K562 (cell line): ENCODE results near the gene WNT11. TPM values are rescaled to one million over a fixed set of nuclear protein-coding genes. Genes with fewer than 3 reads are reported as not detected.

Source experiments
- ATAC-seq: fragments of 200-7000 bp; cut with Tn5 transposase; 3 replicates; pipeline ENCODE4 v1.9.1; 2020; ENCODE audit warnings: moderate library complexity
- BruUV-seq: library from RNA; stranded (reverse); fragments of 400-500 nt; replicated peaks from 2 replicates; lab custom pipeline; 2021; lab: Mats Ljungman, UMichigan
- CTCF ChIA-PET: fragments of 300-600 bp; formaldehyde crosslinking; extraction: SDS; loops from one replicate; lab custom pipeline; 2021; ENCODE audit warnings: low intra/inter-chr PET ratio; lab: Yijun Ruan, JAX
- POLR2A ChIA-PET: fragments of 300-600, 350-650 bp; sonication (Branson Sonifier 250); formaldehyde crosslinking; extraction: SDS; loops from one replicate; lab custom pipeline; 2021; ENCODE audit warnings: antibody characterized with exemption, inconsistent platforms; lab: Yijun Ruan, JAX
- DNase-seq, 4 experiments: peaks; one replicate each; pipeline versions ENCODE4 v3.0.0 to v3.0.0-alpha.2; 2011 to 2018; ENCODE audit warnings: low spot score in 3 of 4, mixed read lengths in 3 of 4; ENCODE audit errors: extremely low read depth in 1 of 4
- FAIRE-seq: peaks from 2 replicates; lab custom pipeline; 2011; peaks lifted over from hg19 to GRCh38; lab: Jason Lieb, UNC
- H2AFZ ChIP-seq: 2 replicates; pipeline ENCODE4 v1.6.0; 2011; ENCODE audit warnings: low read depth, low read length, control low read depth, inconsistent platforms
- H3K27ac ChIP-seq: fragments of 200-600 bp; 3 replicates; pipeline ENCODE4 v1.8.0; 2011; ENCODE audit warnings: low read depth, mild to moderate bottlenecking, control low read depth, inconsistent platforms, low read length, moderate library complexity, mixed read lengths; ENCODE audit errors: extremely low read depth
- H3K27me3 ChIP-seq, 2 experiments: fragments of 300-600 bp in 1 of 2; 2 replicates in 1 of 2; 3 replicates in 1 of 2; pipeline versions ENCODE4 v1.6.0 to v1.8.0; 2011; ENCODE audit warnings: inconsistent platforms in 2 of 2, low read length in 2 of 2, mild to moderate bottlenecking in 1 of 2, mixed read lengths in 1 of 2, moderate library complexity in 1 of 2; ENCODE audit not compliant: control insufficient read depth in 2 of 2, insufficient read depth in 2 of 2
- H3K36me3 ChIP-seq: fragments of 300-600 bp; 3 replicates; pipeline ENCODE4 v1.8.0; 2011; ENCODE audit warnings: mild to moderate bottlenecking, low read length, inconsistent platforms; ENCODE audit not compliant: control insufficient read depth, insufficient read depth
- H3K4me1 ChIP-seq, 2 experiments: fragments of 200-600 bp in 1 of 2; replicated peaks in 1 of 2; 2 replicates in 1 of 2; 3 replicates in 1 of 2; pipeline versions ENCODE4 v1.5.1 to v1.8.0; 2011; ENCODE audit warnings: inconsistent platforms in 2 of 2, low read length in 2 of 2, mild to moderate bottlenecking in 1 of 2, mixed read lengths in 1 of 2, moderate library complexity in 1 of 2; ENCODE audit not compliant: control insufficient read depth in 2 of 2, insufficient read depth in 2 of 2
- H3K4me2 ChIP-seq: 2 replicates; pipeline ENCODE4 v1.6.1; 2011; ENCODE audit warnings: low read length, control low read depth, inconsistent platforms, mixed read lengths; ENCODE audit not compliant: insufficient read depth
- H3K4me3 ChIP-seq: fragments of 200-600 bp; sonication (generic), shearing (Covaris generic); 2 replicates; pipeline ENCODE4 v1.5.1; 2016; ENCODE audit warnings: control low read depth, inconsistent platforms
- H3K79me2 ChIP-seq: fragments of 200-600 bp; 3 replicates; pipeline ENCODE4 v1.8.0; 2011; ENCODE audit warnings: low read length, inconsistent platforms; ENCODE audit not compliant: control insufficient read depth, insufficient read depth
- H3K9ac ChIP-seq, 2 experiments: 2 replicates each; pipeline versions ENCODE4 v1.6.0 to v1.6.1; 2011; ENCODE audit warnings: low read depth in 2 of 2, low read length in 2 of 2, control low read depth in 1 of 2, inconsistent platforms in 1 of 2, mild to moderate bottlenecking in 1 of 2, mixed read lengths in 1 of 2; ENCODE audit not compliant: insufficient read depth in 1 of 2
- H3K9me1 ChIP-seq: one replicate; pipeline ENCODE4 v1.6.0; 2011; ENCODE audit warnings: inconsistent platforms, mild to moderate bottlenecking, low read length, moderate library complexity; ENCODE audit not compliant: control insufficient read depth, insufficient read depth
- H3K9me3 ChIP-seq: replicated peaks from 2 replicates; pipeline ENCODE4 v1.5.1; 2011; ENCODE audit warnings: low read depth, low read length, inconsistent platforms; ENCODE audit not compliant: control insufficient read depth, insufficient read depth
- H4K20me1 ChIP-seq: replicated peaks from 2 replicates; pipeline ENCODE4 v1.6.1; 2011; ENCODE audit warnings: low read length, inconsistent platforms, mixed read lengths; ENCODE audit not compliant: control insufficient read depth, insufficient read depth
- BHLHE40 ChIP-seq: IDR thresholded peaks from 2 replicates; pipeline ENCODE4 v1.6.1; 2011; ENCODE audit warnings: low read length, improper control_type of control experiment
- CBX2 ChIP-seq: fragments of 200-600 bp; sonication (generic); IDR thresholded peaks from one replicate; pipeline ENCODE4 v1.6.1; 2012; ENCODE audit warnings: mild to moderate bottlenecking, low read length, inconsistent platforms; ENCODE audit not compliant: insufficient read depth, poor library complexity, severe bottlenecking
- CBX5 ChIP-seq: IDR thresholded peaks from 2 replicates; pipeline ENCODE4 v1.6.1; 2014; ENCODE audit warnings: low read depth, borderline replicate concordance
- RNF2 ChIP-seq: sonication (generic); IDR thresholded peaks from 2 replicates; pipeline ENCODE4 v1.6.1; 2016
- THRAP3 ChIP-seq: fragments of 450-650 bp; IDR thresholded peaks from 2 replicates; pipeline ENCODE4 v1.6.1; 2016; ENCODE audit warnings: mild to moderate bottlenecking, inconsistent platforms, borderline replicate concordance
- WGBS: fragments of 100-300 bp; shearing (Covaris generic); methylation state at CpG from one replicate; pipeline ENCODE4 v1.1.6; 2016; ENCODE audit warnings: low coverage, mixed read lengths; ENCODE audit not compliant: insufficient coverage; ENCODE audit errors: missing lambda C conversion rate; 5-methylcytosine and 5-hydroxymethylcytosine counted together
- in situ Hi-C: fragments of 300-500 bp; cut with MboI; formaldehyde crosslinking; loops from 4 replicates; pipeline ENCODE4 v1.15.0; 2018; ENCODE audit warnings: inconsistent platforms, mixed read lengths
- intact Hi-C: fragments of 100-400 bp; cut with micrococcal nuclease; formaldehyde crosslinking; loops from 2 replicates; pipeline ENCODE4 v1.14.2; 2022
- polyA plus RNA-seq, 8 experiments: library from polyadenylated mRNA; depleted of rRNA in 4 of 8; stranded (reverse) in 5 of 8; unstranded in 3 of 8; fragments of >200 nt; fragmentation: Nextera tagmentation in 2 of 8; fragmentation: Illumina TruSeq in 1 of 8; extraction: Ambion mirVana in 2 of 8; extraction: Trizol in 1 of 8; gene quantifications; 2 replicates each; pipeline versions ENCODE4 v1.2.1 to v1.2.3, GENCODE V29; 2011 to 2014; ENCODE audit warnings: inconsistent platforms in 1 of 8, missing spikeins in 1 of 8
- total RNA-seq, 7 experiments: library from RNA; depleted of rRNA in 6 of 7; stranded (reverse); fragments of >200 nt in 6 of 7; fragmentation: Illumina TruSeq in 2 of 7; extraction: Trizol in 2 of 7; gene quantifications; 2 replicates each; pipeline versions ENCODE4 v1.2.1 to v1.2.3, GENCODE V29; 2011 to 2021; ENCODE audit warnings: low replicate concordance in 1 of 7
- TF ChIP-seq, protein P1 (sequence below): fragments of 250-450 bp; sonication (Bioruptor Pico); IDR thresholded peaks from 2 replicates; pipeline ENCODE4 v1.4.0; 2020; ENCODE audit warnings: mild to moderate bottlenecking, moderate library complexity
- TF ChIP-seq, protein P2 (sequence below), 2 experiments: fragments of 450-650 bp in 1 of 2; sonication (generic) in 1 of 2; formaldehyde crosslinking in 1 of 2; IDR thresholded peaks; 2 replicates each; pipeline versions ENCODE4 v1.7.1 to v1.9.0; 2016 to 2022; ENCODE audit warnings: inconsistent platforms in 1 of 2, mild to moderate bottlenecking in 1 of 2, missing genetic modification reagents in 1 of 2

Gene WNT11
- total and polyA plus RNA-seq, 9 of the 15 experiments (the other 6 are each of a cell fraction or from before 2014, with no cell fraction given): 0.03 to 0.20 (median 0.09) TPM; not detected in 4

DNA sequence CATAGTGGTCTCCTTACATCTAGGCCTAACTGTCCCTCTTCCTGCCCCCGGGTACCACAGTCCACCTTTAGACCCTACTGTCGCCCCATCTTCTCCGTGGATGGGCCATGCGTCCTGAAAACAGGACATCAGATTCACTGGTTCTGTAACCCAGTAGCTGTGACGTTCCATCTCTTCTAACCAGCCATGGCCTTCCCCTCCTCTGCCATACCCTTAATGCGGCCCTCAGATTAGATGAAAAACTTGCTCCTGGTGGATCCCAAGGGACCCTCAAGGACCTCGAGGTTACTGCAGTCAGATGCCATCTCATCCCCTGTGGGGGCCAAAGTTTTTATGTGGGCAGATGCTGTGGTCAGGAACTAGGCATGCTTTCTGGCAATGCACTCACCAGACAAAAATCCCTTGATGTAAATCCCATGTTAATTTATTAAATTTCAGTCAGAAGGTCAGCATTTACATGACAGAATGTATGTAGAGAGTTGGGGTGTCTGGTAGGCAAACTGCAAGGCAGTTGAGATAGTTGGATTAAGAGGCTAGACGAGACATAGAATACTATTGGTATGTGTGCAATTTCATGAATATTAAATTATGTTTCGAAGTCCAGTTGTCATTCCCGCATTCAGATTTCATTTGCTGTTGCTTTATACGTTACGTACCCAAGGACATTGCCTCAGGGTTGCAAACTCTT lies 64.3 kb downstream of the WNT11 start (continued):
- TF ChIP-seq CBX5: no peak
- TF ChIP-seq CBX2: no peak
- TF ChIP-seq, protein P1, sequence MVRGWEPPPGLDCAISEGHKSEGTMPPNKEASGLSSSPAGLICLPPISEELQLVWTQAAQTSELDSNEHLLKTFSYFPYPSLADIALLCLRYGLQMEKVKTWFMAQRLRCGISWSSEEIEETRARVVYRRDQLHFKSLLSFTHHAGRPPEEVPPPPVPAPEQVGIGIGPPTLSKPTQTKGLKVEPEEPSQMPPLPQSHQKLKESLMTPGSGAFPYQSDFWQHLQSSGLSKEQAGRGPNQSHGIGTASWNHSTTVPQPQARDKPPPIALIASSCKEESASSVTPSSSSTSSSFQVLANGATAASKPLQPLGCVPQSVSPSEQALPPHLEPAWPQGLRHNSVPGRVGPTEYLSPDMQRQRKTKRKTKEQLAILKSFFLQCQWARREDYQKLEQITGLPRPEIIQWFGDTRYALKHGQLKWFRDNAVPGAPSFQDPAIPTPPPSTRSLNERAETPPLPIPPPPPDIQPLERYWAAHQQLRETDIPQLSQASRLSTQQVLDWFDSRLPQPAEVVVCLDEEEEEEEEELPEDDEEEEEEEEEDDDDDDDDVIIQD: no peak
- TF ChIP-seq BHLHE40: no peak
- TF ChIP-seq, all 486 proteins: peak for 0

DNA sequence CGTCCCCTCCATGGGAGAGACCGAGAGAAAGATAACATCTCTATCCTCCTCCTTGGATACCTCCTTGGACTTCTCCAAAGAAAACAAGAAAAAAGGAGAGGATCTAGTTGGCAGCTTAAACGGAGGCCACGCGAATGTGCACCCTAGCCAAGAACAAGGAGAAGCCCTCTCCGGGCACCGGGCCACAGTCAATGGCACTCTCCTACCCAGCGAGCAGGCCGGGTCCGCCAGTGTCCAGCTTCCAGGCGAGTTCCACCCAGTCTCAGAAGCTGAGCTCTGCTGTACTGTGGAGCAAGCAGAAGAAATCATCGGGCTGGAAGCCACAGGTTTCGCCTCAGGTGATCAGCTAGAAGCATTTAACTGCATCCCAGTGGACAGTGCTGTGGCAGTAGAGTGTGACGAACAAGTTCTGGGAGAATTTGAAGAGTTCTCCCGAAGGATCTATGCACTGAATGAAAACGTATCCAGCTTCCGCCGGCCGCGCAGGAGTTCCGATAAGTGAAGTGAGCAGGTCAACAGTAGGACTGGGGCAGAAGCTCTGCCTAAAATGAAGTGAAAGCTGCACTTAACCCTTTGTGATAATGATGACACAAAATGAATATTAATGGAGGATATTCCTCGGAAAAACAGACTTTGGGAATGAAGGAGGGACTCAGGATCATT lies 65.3 kb downstream of the WNT11 start:
- no peak overlapping the region for H3K4me2 ChIP-seq
- no peak overlapping the region for H2AFZ ChIP-seq
- WGBS: 88% methylated on average over 17 of the region's 22 CpGs
- no peak overlapping the region for H3K9ac ChIP-seq
- H3K27me3 ChIP-seq: no peaks in the 10 kb centered on the region
- no TSS peak for BruUV-seq
- ATAC-seq (no peak), DNase-seq (no peak), FAIRE-seq (no peak)
- ChIA-PET POLR2A (interaction anchor here (0.6 to 1.6 kb wide), 2 partner anchors 12 to 149 kb away, joined by 3 to 4 read pairs; no protein-coding TSS in a partner anchor), CTCF (no interaction called here)
- H3K9me1 ChIP-seq: no peaks in the 10 kb centered on the region
- no peaks in the 10 kb centered on the region for H3K79me2 ChIP-seq
- peaks cover 17% of the 10 kb centered on the region; the same call in 1 of the 3 replicates for H3K36me3 ChIP-seq
- intact Hi-C loops: no loop called here
- no peaks in the 10 kb centered on the region for H4K20me1 ChIP-seq
- no peak overlapping the region for H3K4me3 ChIP-seq
- in situ Hi-C loops: no loop called here
- no peak overlapping the region for H3K27ac ChIP-seq
- no peaks in the 10 kb centered on the region for H3K9me3 ChIP-seq
- H3K4me1 ChIP-seq: no peaks in the 10 kb centered on the region
- TF ChIP-seq, protein P2, sequence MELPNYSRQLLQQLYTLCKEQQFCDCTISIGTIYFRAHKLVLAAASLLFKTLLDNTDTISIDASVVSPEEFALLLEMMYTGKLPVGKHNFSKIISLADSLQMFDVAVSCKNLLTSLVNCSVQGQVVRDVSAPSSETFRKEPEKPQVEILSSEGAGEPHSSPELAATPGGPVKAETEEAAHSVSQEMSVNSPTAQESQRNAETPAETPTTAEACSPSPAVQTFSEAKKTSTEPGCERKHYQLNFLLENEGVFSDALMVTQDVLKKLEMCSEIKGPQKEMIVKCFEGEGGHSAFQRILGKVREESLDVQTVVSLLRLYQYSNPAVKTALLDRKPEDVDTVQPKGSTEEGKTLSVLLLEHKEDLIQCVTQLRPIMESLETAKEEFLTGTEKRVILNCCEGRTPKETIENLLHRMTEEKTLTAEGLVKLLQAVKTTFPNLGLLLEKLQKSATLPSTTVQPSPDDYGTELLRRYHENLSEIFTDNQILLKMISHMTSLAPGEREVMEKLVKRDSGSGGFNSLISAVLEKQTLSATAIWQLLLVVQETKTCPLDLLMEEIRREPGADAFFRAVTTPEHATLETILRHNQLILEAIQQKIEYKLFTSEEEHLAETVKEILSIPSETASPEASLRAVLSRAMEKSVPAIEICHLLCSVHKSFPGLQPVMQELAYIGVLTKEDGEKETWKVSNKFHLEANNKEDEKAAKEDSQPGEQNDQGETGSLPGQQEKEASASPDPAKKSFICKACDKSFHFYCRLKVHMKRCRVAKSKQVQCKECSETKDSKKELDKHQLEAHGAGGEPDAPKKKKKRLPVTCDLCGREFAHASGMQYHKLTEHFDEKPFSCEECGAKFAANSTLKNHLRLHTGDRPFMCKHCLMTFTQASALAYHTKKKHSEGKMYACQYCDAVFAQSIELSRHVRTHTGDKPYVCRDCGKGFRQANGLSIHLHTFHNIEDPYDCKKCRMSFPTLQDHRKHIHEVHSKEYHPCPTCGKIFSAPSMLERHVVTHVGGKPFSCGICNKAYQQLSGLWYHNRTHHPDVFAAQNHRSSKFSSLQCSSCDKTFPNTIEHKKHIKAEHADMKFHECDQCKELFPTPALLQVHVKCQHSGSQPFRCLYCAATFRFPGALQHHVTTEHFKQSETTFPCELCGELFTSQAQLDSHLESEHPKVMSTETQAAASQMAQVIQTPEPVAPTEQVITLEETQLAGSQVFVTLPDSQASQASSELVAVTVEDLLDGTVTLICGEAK (IDR thresholded peaks at IDR 0.05): no peak
- TF ChIP-seq, protein P2 (CRISPR knock-in tag; IDR thresholded peaks at IDR 0.05): no peak
- TF ChIP-seq THRAP3: no peak
- no peak for TF ChIP-seq RNF2
